Measurements from ENCODE around the gene VAMP2. TPM values are rescaled to one million over a fixed set of nuclear protein-coding genes. Genes with fewer than 3 reads are reported as not detected.
A peak's percentile ranks its signal among the peaks of the same experiment; 100 is the strongest.

The VAMP2 gene
- total and polyA plus RNA-seq, 2 of the 4 experiments (the other 2 are of a cell fraction), result 2.3 to 33.3 TPM

DNA sequence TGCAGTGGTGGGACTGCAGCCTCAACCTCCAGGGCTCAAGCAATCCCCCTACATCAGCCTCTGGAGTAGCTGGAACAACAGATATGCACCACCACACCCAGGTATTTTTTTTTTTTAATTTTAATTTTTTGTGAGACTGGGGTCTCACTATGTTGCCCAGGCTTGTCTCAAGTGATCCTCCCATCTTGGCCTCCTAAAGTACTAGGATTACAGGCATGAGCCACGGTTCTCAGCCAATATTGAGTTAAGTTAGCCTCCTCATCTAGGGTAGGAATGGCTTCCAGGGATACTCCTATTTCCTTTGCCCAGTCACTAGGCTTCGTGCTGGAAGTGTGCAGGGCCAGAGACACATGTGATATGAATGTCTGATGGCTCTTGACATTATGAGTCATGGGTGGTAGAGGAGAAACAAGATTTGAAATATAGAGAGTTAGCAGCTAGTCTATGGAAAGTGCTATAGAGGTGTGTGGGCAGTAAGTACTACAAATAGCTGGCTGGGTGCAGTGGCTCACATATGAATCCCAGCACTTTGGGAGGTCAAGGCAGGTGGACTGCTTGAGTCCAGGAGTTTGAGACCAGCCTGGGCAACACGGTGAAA, 30.8 kb downstream of the VAMP2 start:
- no peak overlapping the region for H2AFZ ChIP-seq (replicated peaks; ENCODE audit: low read length, poor library complexity)
- no peak overlapping the region for H2BK15ac ChIP-seq (ENCODE audit: low read depth, low read length)
- DNase-seq (no peak), ATAC-seq (ENCODE audit: low read depth) (no peak)
- H3K9me3 ChIP-seq (ENCODE audit: control insufficient read depth, insufficient read depth, low read length), result no peaks in the 10 kb centered on the region
- dilution Hi-C loops (cut with HindIII; ENCODE audit: low sequenced_read_pairs, unreplicated experiment), result no loop called here
- H3K79me1 ChIP-seq (ENCODE audit: low read depth in 1 of 2, low read length in 2 of 2), result no peaks in the 10 kb centered on the region
- H4K5ac ChIP-seq (ENCODE audit: low read depth, low read length), result no peak overlapping the region
- H3K4me1 ChIP-seq (ENCODE audit: control insufficient read depth, insufficient read depth, low read length), result peaks cover 1% of the 10 kb centered on the region; the same call in 1 of the 2 replicates
- TF ChIP-seq NFE2L2 (IDR thresholded peaks at IDR 0.05; ENCODE audit: low read depth, low read length), result no peak
- TF ChIP-seq BHLHE40 (IDR thresholded peaks at IDR 0.05; ENCODE audit: low read depth, low read length), result peak; percentile 47
- no peak for TF ChIP-seq MAFK (IDR thresholded peaks at IDR 0.05; ENCODE audit: low read depth, low read length)
- H3K4me2 ChIP-seq (ENCODE audit: low read depth, low read length), result no peak overlapping the region
- no peak overlapping the region for H3K4ac ChIP-seq (ENCODE audit: low read depth, low read length)
- POLR2A ChIA-PET (ENCODE audit: unreplicated experiment), result no interaction called here
- no peak overlapping the region for H2BK5ac ChIP-seq (ENCODE audit: low read depth, low read length, poor library complexity, severe bottlenecking)
- no peak overlapping the region for H2BK20ac ChIP-seq (ENCODE audit: low read depth, low read length)
- H4K20me1 ChIP-seq (ENCODE audit: insufficient read depth, low read length), result no peaks in the 10 kb centered on the region
- intact Hi-C loops (cut with micrococcal nuclease), result no loop called here
- no peak overlapping the region for H4K8ac ChIP-seq (ENCODE audit: low read depth in 2 of 2, low read length in 2 of 2)
- in situ Hi-C loops (cut with MboI; ENCODE audit: low sequenced_read_pairs), result no loop called here
- no peak overlapping the region for H2BK120ac ChIP-seq (ENCODE audit: low read depth, low read length)
- no peak overlapping the region for H3K27ac ChIP-seq (ENCODE audit: insufficient read depth, low read length)
- H3K18ac ChIP-seq (ENCODE audit: low read depth, low read length), result no peak overlapping the region
- no TSS peak for BruUV-seq (replicated peaks)
- H3K9ac ChIP-seq (ENCODE audit: low read depth, low read length), result no peak overlapping the region
- no peak overlapping the region for H3K4me3 ChIP-seq (ENCODE audit: insufficient read depth, low read depth, low read length)
- H3K23ac ChIP-seq (ENCODE audit: low read depth, low read length), result no peak overlapping the region
- H3K9me1 ChIP-seq (ENCODE audit: insufficient read depth, low read length), result no peaks in the 10 kb centered on the region
- no CpG with 5 or more reads among the region's 3 CpGs for WGBS, 2 experiments (ENCODE audit: extremely low coverage in 2 of 2, insufficient read length in 1 of 2)
- CTCF ChIA-PET, result no interaction called here
- H3K27me3 ChIP-seq (ENCODE audit: control insufficient read depth, insufficient read depth, low read length), result no peaks in the 10 kb centered on the region
- no peaks in the 10 kb centered on the region for H3K36me3 ChIP-seq (ENCODE audit: control insufficient read depth, insufficient read depth, low read length)
- no peak overlapping the region for H3K56ac ChIP-seq (ENCODE audit: extremely low read depth, insufficient read depth, low read length)
- H4K91ac ChIP-seq (ENCODE audit: insufficient read depth, low read depth, low read length), result no peak overlapping the region
- 0 out of 2 replicates have a peak overlapping the region, but pooled peaks have one; percentile 20 for H2AK5ac ChIP-seq (ENCODE audit: low read depth, low read length)
- no peak overlapping the region for H3K14ac ChIP-seq (replicated peaks; ENCODE audit: low read depth, low read length)
- no peak overlapping the region for H2AK9ac ChIP-seq (replicated peaks; ENCODE audit: low read depth, low read length, poor library complexity)
